ENCODE measurements around the gene ANKFY1. TPM values are rescaled to one million over a fixed set of nuclear protein-coding genes. Genes with fewer than 3 reads are reported as not detected.

ANKFY1 gene
- total RNA-seq, 1 experiment from 2014 or later = 38.6 TPM

DNA sequence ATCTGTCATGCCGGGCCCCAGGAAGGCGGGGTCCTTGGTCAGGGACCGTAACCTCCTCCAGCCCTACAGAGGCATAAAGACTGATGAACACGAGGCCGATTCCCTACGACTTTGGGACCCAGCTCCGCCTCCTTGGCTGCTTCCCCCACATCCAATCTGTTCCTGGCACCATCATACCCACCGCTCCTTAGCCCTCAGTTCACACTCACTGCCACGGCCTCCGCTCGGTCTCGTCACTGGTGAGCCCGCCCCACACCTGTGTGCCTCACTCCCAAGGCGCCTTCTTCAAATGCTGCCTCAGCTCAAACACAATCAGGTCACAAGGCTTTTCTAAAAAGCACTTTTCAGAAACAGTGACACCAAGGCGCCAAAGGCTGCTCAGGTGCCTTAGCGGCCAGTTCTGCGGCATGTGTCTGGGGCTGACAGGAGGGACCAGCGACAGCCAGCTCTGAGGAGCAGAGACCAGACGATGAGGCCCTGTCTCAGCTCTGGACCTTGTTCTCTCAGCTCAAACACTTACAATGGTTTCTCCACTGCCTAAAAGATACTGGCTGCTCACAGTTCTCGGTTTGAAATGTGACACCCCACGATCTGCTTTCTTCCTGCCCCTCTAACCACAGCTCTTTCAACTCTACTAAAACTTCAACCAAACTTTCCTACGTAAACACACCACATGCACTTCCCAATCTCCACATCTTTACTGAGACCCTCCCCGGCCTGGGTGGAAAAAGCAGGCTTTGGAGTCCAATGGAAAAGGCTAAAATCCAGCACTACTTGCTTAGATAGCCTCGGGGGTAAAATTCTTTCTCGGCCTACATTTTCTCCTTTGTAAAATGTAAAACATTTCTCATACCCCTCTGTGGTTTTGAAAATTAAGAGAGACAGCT is 87.6 kb downstream of the ANKFY1 start:
- Histone ChIP-seq H3K27ac (ENCODE audit: low read length) (no peak overlapping the region), H3K9me3 (ENCODE audit: control insufficient read depth, insufficient read depth, low read depth, low read length) (no peaks in the 10 kb centered on the region), H3K4me1 (ENCODE audit: control insufficient read depth, insufficient read depth, low read length) (no peaks in the 10 kb centered on the region), H3K36me3 (ENCODE audit: control insufficient read depth, insufficient read depth, low read length) (peaks cover 3% of the 10 kb centered on the region; the same call in 1 of the 2 replicates), H3K27me3 (ENCODE audit: control insufficient read depth, insufficient read depth, low read length) (no peaks in the 10 kb centered on the region), H3K4me3 (ENCODE audit: low read depth in 2 of 2, low read length in 2 of 2) (no peak overlapping the region)
- ATAC-seq (no peak), DNase-seq (ENCODE audit: low read depth, low spot score) (no peak)
- TF ChIP-seq, protein P1, sequence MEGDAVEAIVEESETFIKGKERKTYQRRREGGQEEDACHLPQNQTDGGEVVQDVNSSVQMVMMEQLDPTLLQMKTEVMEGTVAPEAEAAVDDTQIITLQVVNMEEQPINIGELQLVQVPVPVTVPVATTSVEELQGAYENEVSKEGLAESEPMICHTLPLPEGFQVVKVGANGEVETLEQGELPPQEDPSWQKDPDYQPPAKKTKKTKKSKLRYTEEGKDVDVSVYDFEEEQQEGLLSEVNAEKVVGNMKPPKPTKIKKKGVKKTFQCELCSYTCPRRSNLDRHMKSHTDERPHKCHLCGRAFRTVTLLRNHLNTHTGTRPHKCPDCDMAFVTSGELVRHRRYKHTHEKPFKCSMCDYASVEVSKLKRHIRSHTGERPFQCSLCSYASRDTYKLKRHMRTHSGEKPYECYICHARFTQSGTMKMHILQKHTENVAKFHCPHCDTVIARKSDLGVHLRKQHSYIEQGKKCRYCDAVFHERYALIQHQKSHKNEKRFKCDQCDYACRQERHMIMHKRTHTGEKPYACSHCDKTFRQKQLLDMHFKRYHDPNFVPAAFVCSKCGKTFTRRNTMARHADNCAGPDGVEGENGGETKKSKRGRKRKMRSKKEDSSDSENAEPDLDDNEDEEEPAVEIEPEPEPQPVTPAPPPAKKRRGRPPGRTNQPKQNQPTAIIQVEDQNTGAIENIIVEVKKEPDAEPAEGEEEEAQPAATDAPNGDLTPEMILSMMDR (IDR thresholded peaks at IDR 0.05) = no peak
- no peak for TF ChIP-seq SIN3A (IDR thresholded peaks at IDR 0.05; ENCODE audit: borderline replicate concordance, insufficient read depth, low read depth, low read length)
- TF ChIP-seq TCF7L2 (IDR thresholded peaks at IDR 0.05; ENCODE audit: low read depth, low read length) = no peak
- TF ChIP-seq REST (IDR thresholded peaks at IDR 0.05; ENCODE audit: insufficient read depth in 1 of 2, low read depth in 2 of 2, low read length in 1 of 2) = no peak
- TF ChIP-seq POLR2AphosphoS5 (IDR thresholded peaks at IDR 0.05; ENCODE audit: low read depth, low read length) = no peak
- intact Hi-C loops (cut with micrococcal nuclease; ENCODE audit: unreplicated experiment) (no loop called here), in situ Hi-C loops (cut with HindIII; ENCODE audit: low pct_unique_long_range_greater_than_20kb, low sequenced_read_pairs) (no loop called here)
- no TSS peak for BruUV-seq (replicated peaks)
- ChIA-PET CTCF (no interaction called here), POLR2A (no interaction called here)

DNA sequence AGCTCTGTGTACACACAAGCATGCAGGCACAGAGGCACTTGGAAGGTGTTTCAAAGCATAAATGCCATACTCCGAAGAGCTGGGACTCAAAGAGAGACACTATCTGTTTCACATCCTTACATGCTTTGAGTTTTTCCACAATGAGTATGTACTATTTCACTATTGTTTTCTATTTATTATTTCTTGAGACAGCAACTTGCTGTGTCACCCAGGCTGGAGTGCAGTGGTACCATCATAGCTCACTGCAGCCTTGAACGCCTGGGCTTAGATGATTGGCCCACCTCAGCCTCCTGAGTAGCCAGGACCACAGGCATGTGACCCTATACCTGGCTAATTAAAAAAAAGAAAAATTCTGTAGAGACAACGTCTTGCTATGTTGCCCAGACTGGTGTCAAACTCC is 89.2 kb downstream of the ANKFY1 start:
- peaks cover 5% of the 10 kb centered on the region; the same call in 1 of the 2 replicates for H3K36me3 ChIP-seq (ENCODE audit: control insufficient read depth, insufficient read depth, low read length)
- ATAC-seq = no peak
- CTCF ChIA-PET = no interaction called here
- H3K4me1 ChIP-seq (ENCODE audit: control insufficient read depth, insufficient read depth, low read length) = no peaks in the 10 kb centered on the region
- POLR2A ChIA-PET = no interaction called here
- H3K4me3 ChIP-seq (ENCODE audit: low read depth in 2 of 2, low read length in 2 of 2) = no peak overlapping the region
- H3K9me3 ChIP-seq (ENCODE audit: control insufficient read depth, insufficient read depth, low read depth, low read length) = no peaks in the 10 kb centered on the region
- no peak for TF ChIP-seq REST (IDR thresholded peaks at IDR 0.05; ENCODE audit: insufficient read depth in 1 of 2, low read depth in 2 of 2, low read length in 1 of 2)
- TF ChIP-seq, protein P1 (IDR thresholded peaks at IDR 0.05) = no peak
- TF ChIP-seq SIN3A (IDR thresholded peaks at IDR 0.05; ENCODE audit: borderline replicate concordance, insufficient read depth, low read depth, low read length) = no peak
- TF ChIP-seq TCF7L2 (IDR thresholded peaks at IDR 0.05; ENCODE audit: low read depth, low read length) = no peak
- no peak for TF ChIP-seq POLR2AphosphoS5 (IDR thresholded peaks at IDR 0.05; ENCODE audit: low read depth, low read length)
- no TSS peak for BruUV-seq (replicated peaks)
- intact Hi-C loops (cut with micrococcal nuclease; ENCODE audit: unreplicated experiment) (no loop called here), in situ Hi-C loops (cut with HindIII; ENCODE audit: low pct_unique_long_range_greater_than_20kb, low sequenced_read_pairs) (no loop called here)
- DNase-seq (ENCODE audit: low read depth, low spot score) = no peak
- H3K27me3 ChIP-seq (ENCODE audit: control insufficient read depth, insufficient read depth, low read length) = no peaks in the 10 kb centered on the region
- H3K27ac ChIP-seq (ENCODE audit: low read length) = no peak overlapping the region

Measured in Panc1 (cell line).